Heart left ventricle (tissue), 13 donors: Measurements from ENCODE around the gene PPCDC.
"Not testable (repeated sequence)": the region's sequence is repeated elsewhere in the genome, so short reads cannot be mapped to it uniquely, and the experiment has no call there.

Source experiments
- CTCF ChIP-seq, 12 donors: fragments of 200-600 bp; sonication (generic) in 4 of 12; IDR thresholded peaks; one replicate each; pipeline versions ENCODE4 v1.5.0 to v1.8.0; 2018 to 2022; ENCODE audit warnings: antibody characterized with exemption in 12 of 12, mild to moderate bottlenecking in 5 of 12
- POLR2A ChIP-seq, 2 donors: fragments of 450-650 bp; IDR thresholded peaks; one replicate each; pipeline ENCODE4 v1.6.1; 2017; ENCODE audit warnings: antibody characterized with exemption in 2 of 2, mild to moderate bottlenecking in 2 of 2, moderate library complexity in 2 of 2
- donor health status: ischemic (EF 13 %, LVEDD 7.1; RV severe dilation, severe dysfunction).
- donor health status: DM: no; HTN: yes; CAD: no.
- donor health status: DM: no; HTN: no; CAD: no.
- donor health status: ischemic (EF 25% LVEDD 6.9; RV normal size, moderate dysfunction).
- donor health status: ischemic (EF 25% LVEDD 5.7; RV mildly dilated, moderate dysfunction).
- donor health status: ischemic (EF 35%, LVEDD 5.7; RV mildly dilated, moderate dysfunction).
- donor health status: nonischemic (EF 11% LVEDD 7.7; RV severe dilation, severe dysfunction).
- donor health status: DM: yes; HTN: yes; CAD: no.
- donor health status: PGD.
- donor health status: ischemic (EF 29% LVEDD 5.4; RV normal size, mild dysfunction).
- donor health status: nonischemic (EF 23%, LVEDD 6.1; RV moderate dilation, normal function).

GRCh38 chr15:75094961-75095478, 71.6 kb downstream of the PPCDC start:
- not testable (repeated sequence) for TF ChIP-seq CTCF, POLR2A (IDR thresholded peaks at IDR 0.05)
